SKM-1 (cell line): ENCODE data around the gene PSMB2.
"Not testable (repeated sequence)": the region's sequence is repeated elsewhere in the genome, so short reads cannot be mapped to it uniquely, and the experiment has no call there.

Source experiments
- DNase-seq: peaks from one replicate; lab custom pipeline; 2025; ENCODE audit not compliant: unreplicated experiment; lab: John Stamatoyannopoulos, UW

PSMB2 gene

DNA sequence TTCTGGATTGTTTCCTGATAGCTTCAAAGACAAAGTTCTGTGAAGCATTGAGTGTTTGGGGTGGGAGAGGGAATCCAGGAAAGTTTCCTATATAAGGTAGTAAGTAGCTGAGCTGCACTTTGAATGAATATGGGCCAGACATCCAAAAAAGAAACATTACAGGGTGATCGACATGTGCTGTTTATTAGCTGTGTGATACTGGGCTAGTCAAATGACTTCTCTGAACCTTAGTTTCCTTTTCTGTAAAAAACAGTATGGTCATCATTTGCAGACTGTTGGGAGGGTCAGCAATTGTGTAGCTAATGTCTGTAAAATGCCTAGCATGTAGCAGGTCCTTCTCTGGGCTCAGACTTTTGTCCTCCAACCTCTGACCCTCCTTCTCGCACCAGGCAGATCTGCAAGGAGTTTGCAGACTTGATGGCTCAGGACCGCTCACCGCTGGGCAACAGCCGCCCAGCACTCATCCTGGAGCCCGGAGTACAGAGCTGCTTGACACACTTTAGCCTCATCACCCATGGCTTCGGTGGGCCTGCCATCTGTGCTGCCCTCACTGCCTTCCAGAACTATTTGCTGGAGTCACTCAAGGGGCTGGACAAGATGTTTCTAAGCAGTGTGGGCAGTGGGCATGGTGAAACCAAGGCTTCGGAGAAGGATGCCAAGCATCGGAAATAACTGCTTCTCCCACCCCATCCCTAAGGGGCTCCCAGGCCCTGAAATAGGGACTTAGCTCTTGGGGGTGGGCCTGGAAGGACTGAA lies 47.1 kb downstream of the PSMB2 start:
- DNase-seq, result no peak

- DNase-seq, result no peak
Measured at GRCh38 chr1:35592991-35593769, 48.1 kb downstream of the PSMB2 start.

DNA sequence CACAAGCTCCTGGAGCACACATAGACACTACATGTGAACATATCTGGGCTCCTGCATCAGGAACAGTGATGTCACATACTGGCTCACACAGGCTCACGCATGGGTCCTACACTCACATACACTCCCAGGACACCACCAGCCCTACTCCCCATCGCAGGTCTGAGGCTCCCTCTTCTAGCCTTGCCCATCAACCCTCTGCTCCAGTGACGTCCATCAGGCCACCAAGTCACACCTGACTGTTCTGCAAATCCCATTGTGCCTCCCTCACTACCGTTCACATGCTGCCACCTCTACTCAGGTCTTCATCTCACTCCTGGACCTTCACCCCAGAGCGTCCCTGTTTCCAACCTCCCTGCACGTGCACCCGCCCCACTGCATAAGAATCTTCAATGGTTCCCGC lies 50.1 kb downstream of the PSMB2 start:
- DNase-seq, result no peak

- DNase-seq, result no peak
Measured at GRCh38 chr1:35590476-35591040, 50.8 kb downstream of the PSMB2 start.

DNA sequence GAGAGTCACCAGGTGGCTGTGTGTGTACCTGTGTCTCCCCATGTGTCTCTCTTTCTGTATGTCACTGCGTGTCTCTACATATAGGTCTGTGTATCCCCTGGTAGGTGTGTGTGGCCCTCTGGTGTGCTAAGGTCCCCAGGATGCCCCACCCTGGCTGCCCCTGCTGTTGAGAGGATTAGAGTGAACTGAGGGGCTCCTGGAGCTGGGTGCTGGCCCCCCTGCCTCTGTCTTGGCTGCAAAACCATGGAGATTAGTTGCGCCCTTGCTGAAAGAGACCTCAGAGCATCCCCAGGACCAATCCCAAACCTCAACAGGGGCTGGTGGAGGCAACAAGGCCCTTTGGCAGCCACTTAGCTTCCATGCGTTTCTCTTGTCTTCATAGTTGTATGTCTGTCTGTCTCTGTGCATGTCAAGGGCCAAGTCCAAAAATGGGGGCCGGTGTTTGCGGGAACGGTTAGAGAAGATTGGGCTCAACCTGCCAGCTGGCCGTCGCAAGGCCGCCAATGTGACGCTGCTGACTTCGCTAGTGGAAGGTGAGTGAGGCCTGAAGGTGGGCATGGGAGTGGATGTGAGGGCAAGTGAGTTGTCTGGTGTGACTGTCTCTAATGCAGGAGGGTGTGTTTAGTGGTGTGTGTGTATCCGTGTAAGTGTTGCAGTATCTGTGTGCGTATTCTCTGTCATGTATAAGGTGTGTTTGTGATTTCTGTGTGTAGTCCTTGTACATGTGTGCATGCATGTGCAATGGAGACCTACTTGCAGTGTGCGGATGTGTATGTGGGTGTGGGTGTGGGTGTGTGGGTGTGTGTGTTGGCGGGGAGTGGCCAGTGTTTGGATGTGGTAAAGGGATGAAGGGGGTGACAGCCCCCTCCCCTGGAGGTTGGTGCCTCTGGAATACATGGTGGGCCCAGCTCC lies 51.6 kb downstream of the PSMB2 start:
- DNase-seq, result no peak

GRCh38 chr1:35588197-35588910 lies 53.0 kb downstream of the PSMB2 start:
- DNase-seq, result no peak

GRCh38 chr1:35587736-35588135 lies 53.6 kb downstream of the PSMB2 start:
- DNase-seq, result no peak

- DNase-seq, result no peak
Measured at GRCh38 chr1:35586808-35587207, 54.5 kb downstream of the PSMB2 start.

DNA sequence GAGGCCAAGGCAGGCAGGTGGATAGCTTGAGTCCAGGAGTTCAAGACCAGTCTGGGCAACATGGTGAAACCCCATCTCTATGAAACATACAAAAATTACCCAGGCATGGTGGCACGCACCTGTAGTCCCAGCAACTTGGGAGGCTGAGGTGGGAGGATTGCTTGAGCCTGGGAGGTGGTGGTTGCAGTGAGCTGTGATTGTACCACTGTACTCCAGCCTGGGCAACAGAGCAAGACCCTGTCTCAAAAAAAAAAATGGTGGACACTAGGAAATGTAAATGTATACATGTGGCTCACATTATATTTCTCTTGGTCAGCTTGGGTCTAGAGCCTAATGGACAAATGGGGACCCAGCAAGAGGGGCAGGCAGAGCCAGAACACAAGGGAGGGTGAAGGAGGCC lies 55.5 kb downstream of the PSMB2 start:
- DNase-seq, result not testable (repeated sequence)

DNA sequence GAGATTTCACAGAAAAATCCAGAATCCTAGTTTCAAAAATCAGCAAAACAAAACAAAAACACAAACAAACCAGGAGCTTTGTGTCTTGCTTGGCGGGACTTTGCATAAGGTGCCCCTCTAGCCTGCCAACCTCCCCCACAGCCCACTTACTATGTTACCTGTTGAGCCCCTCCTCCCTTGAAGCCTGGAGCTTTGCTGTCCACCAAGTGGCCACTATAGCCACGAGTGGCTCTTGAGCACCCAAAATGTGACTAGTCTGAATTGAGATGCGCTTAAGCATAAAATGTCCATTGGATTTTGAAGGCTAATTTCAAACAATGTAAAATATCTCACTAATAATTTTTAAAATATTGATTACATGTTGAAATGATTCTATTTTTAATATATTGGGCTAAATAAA lies 56.0 kb downstream of the PSMB2 start:
- no peak for DNase-seq

DNA sequence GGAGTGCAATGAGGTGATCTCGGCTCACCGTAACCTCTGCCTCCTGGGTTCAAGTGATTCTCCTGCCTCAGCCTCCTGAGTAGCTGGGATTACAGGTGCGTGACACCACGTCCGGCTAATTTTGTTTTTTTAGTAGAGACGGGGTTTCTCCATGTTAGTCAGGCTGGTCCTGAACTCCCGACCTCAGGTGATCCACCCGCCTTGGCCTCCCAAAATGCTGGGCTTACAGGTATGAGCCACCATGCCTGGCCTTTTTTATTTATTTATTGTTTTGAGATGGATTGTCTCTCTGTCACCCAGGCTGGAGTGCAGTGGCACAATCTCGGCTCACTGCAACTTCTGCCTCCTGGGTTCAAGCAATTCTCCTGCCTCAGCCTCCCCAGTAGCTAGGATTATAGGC lies 59.7 kb downstream of the PSMB2 start:
- DNase-seq, result not testable (repeated sequence)

- no peak for DNase-seq
Measured at GRCh38 chr1:35580949-35581388, 60.4 kb downstream of the PSMB2 start.

GRCh38 chr1:35577071-35577998 lies 64.0 kb downstream of the PSMB2 start:
- DNase-seq, result peak; percentile 76

- DNase-seq, result not testable (repeated sequence)
Measured at GRCh38 chr1:35576766-35577070, 64.6 kb downstream of the PSMB2 start.

DNA sequence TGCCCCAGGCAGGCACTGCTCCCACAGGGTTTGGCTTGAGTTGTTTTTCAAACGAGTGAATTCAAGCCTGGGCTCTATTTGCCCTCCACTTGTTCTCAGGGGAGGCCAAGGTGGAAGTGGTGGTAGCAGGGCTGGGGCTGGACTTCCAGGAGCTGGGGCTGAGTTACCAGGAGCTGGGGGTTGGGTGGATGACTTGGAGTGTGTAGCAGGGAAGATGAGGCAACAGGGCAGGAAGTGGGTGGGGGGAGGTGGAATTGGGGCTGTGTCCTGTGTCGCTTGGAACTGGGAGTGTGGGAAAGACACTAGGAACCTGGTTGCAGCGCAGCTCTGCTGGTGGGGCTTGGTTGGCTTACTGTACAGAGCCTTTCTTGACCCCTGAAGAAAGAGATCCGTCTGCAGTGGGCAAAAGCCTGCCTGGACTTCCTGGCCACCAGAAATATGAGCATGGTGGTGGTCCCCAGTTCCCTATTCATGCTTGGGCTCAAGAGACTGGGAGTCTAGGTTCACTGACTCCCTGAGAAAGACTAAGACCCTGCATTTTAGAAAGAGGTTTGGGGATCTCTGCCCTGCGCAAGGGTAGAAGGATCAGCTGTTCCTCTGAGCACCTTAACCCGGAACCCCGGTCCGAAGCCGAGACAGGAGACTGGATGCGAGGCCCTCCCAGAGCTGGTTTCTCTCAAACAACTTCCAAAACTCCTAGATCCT lies 65.1 kb downstream of the PSMB2 start:
- no peak for DNase-seq

DNA sequence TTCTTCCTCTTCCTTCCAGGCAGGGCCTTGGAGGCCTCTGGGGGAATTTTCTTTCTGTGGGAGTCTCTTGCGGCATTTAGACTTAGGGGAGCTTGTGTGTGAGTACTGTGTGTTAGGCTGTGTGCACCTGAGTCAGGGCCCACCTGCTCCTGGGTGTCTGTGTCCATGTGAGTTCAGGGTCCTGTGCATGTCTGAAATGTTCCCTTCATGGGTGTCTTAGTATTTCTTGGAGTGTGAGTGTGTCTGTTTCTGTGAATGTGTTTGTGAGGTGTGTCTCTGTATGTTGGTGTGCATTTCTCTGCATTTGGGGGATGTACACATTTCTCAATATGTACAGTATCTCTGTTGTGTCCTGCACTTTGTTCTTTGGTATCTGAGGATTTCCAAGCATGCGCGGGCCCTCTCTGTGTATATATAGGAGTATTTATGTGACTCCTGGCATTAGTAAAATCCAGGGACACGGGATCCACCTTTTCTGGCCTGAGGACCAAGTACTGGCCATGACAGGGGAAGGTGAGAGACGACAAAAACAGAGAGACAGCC lies 65.8 kb downstream of the PSMB2 start:
- DNase-seq, result no peak

DNA sequence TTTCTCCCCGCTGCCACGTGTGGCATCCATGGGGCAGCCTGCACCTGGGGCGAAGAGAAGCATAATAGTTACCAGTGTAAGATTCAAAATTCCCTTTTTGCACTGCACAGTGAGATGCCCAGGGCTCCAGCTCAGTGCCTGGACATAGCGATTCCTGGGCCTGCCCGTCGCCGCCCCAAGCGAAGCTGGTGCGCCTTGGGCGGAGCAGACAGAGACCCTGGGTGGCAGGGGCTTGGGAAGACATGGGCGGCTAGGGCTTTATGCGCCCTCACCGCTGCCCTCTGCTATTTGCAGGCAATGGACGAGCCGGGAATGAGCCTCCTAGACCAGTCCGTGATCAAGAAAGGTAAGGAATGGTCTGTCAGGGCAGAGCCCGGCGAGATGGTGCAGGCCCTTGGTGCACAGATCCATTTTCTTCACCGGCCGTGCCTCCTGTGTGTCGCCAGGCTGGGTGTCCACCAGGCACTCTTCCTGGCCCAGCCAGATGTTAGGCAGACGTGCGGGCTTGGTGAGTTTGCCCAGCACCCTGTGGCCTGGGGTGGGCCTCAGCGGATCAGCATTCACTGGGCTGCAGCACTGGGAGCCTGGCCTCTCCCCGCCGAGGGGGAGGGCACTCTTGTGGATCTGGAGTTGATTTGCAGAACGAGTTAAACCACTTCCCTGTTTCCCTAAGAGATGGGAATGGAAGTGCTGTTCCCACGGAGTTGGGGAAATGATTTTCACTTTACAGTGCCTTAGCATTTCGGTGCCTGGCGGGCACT lies 66.5 kb downstream of the PSMB2 start:
- DNase-seq, result no peak

DNA sequence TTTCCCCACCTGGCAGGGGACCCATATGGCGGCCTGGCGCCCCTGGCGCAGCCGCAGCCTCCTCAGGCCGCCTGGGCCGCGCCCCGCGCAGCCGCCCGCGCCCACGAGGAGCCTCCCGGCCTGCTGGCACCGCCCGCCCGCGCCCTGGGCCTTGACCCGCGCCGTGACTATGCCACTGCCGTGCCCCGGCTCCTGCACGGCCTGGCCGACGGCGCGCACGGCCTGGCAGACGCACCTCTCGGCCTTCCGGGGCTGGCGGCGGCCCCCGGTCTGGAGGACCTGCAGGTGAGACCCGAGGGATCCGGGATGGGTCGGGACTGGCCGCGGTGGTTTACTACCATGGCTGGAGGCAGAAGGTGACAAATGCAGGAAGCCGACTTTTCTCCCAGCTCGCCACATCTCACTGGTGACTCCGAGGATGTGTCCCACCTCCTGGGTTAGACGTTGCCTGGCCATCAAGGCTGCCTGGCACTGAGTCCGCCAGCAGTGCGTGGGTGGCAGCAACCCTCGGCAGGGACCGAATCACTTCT lies 67.1 kb downstream of the PSMB2 start:
- no peak for DNase-seq
